ENCODE data around the gene TFDP2.

DNA sequence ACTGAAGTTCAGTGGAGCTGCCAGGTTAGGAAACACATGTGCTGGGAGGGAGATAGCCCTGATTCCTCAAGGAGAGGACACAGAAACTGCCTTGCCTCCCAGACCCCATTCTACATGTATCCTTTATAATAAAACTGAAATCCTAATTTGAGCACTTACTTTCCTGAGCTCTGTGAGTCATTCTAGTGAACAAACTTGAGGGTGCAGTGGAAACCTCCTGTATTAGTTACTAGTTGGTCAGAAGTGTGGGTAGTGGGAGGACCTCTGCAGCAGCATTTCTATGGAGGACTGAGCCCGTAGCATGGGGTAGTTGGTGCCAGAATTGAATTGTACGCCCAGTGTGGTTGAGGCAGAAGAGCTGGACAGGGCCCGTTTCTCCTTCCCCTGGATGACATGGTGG is 249.0 kb downstream of the TFDP2 start:
- TF ChIP-seq, protein P1, sequence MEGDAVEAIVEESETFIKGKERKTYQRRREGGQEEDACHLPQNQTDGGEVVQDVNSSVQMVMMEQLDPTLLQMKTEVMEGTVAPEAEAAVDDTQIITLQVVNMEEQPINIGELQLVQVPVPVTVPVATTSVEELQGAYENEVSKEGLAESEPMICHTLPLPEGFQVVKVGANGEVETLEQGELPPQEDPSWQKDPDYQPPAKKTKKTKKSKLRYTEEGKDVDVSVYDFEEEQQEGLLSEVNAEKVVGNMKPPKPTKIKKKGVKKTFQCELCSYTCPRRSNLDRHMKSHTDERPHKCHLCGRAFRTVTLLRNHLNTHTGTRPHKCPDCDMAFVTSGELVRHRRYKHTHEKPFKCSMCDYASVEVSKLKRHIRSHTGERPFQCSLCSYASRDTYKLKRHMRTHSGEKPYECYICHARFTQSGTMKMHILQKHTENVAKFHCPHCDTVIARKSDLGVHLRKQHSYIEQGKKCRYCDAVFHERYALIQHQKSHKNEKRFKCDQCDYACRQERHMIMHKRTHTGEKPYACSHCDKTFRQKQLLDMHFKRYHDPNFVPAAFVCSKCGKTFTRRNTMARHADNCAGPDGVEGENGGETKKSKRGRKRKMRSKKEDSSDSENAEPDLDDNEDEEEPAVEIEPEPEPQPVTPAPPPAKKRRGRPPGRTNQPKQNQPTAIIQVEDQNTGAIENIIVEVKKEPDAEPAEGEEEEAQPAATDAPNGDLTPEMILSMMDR (IDR thresholded peaks at IDR 0.05; ENCODE audit: insufficient read depth, low read length), result no peak
- no peak for TF ChIP-seq POLR2AphosphoS5 (IDR thresholded peaks at IDR 0.05; ENCODE audit: low read depth)
- TF ChIP-seq, protein P2, sequence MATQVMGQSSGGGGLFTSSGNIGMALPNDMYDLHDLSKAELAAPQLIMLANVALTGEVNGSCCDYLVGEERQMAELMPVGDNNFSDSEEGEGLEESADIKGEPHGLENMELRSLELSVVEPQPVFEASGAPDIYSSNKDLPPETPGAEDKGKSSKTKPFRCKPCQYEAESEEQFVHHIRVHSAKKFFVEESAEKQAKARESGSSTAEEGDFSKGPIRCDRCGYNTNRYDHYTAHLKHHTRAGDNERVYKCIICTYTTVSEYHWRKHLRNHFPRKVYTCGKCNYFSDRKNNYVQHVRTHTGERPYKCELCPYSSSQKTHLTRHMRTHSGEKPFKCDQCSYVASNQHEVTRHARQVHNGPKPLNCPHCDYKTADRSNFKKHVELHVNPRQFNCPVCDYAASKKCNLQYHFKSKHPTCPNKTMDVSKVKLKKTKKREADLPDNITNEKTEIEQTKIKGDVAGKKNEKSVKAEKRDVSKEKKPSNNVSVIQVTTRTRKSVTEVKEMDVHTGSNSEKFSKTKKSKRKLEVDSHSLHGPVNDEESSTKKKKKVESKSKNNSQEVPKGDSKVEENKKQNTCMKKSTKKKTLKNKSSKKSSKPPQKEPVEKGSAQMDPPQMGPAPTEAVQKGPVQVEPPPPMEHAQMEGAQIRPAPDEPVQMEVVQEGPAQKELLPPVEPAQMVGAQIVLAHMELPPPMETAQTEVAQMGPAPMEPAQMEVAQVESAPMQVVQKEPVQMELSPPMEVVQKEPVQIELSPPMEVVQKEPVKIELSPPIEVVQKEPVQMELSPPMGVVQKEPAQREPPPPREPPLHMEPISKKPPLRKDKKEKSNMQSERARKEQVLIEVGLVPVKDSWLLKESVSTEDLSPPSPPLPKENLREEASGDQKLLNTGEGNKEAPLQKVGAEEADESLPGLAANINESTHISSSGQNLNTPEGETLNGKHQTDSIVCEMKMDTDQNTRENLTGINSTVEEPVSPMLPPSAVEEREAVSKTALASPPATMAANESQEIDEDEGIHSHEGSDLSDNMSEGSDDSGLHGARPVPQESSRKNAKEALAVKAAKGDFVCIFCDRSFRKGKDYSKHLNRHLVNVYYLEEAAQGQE (IDR thresholded peaks at IDR 0.05; ENCODE audit: insufficient replicate concordance, low read depth), result no peak
- no peak for TF ChIP-seq GABPA (IDR thresholded peaks at IDR 0.05; ENCODE audit: low read depth)
- no peak for TF ChIP-seq SPI1 (IDR thresholded peaks at IDR 0.05; ENCODE audit: borderline replicate concordance, low read depth)
